HG03060 (cell line): ENCODE results near the gene CEP170B.
"Not testable (repeated sequence)": the region's sequence is repeated elsewhere in the genome, so short reads cannot be mapped to it uniquely, and the experiment has no call there.

Source experiments
- ATAC-seq: cut with Tn5 transposase; IDR thresholded peaks from one replicate; pipeline ENCODE4 v1.9.1; 2021; ENCODE audit warnings: low read depth, moderate number of reproducible peaks; ENCODE audit not compliant: unreplicated experiment

Gene CEP170B

GRCh38 chr14:104888489-104889374, 23.7 kb downstream of the CEP170B start:
- no peak for ATAC-seq

- ATAC-seq, result no peak
Measured at GRCh38 chr14:104889375-104889757, 24.3 kb downstream of the CEP170B start.

GRCh38 chr14:104890292-104890691, 25.2 kb downstream of the CEP170B start:
- not testable (repeated sequence) for ATAC-seq

- ATAC-seq, result no peak
Measured at GRCh38 chr14:104891121-104891551, 26.1 kb downstream of the CEP170B start.

GRCh38 chr14:104891664-104892530, 26.8 kb downstream of the CEP170B start:
- ATAC-seq, result no peak

GRCh38 chr14:104892531-104893434, 27.7 kb downstream of the CEP170B start:
- no peak for ATAC-seq

GRCh38 chr14:104893435-104894207, 28.6 kb downstream of the CEP170B start:
- ATAC-seq, result no peak

- no peak for ATAC-seq
Measured at GRCh38 chr14:104894331-104895206, 29.5 kb downstream of the CEP170B start.

- no peak for ATAC-seq
Measured at GRCh38 chr14:104895207-104895785, 30.2 kb downstream of the CEP170B start.

- no peak for ATAC-seq
Measured at GRCh38 chr14:104895786-104896661, 31.0 kb downstream of the CEP170B start.

GRCh38 chr14:104897330-104898194, 32.5 kb downstream of the CEP170B start:
- no peak for ATAC-seq

GRCh38 chr14:104898195-104898558, 33.1 kb downstream of the CEP170B start:
- no peak for ATAC-seq

GRCh38 chr14:104898870-104899510, 33.9 kb downstream of the CEP170B start:
- no peak for ATAC-seq

GRCh38 chr14:104899781-104900180, 34.7 kb downstream of the CEP170B start:
- no peak for ATAC-seq

GRCh38 chr14:104900639-104901512, 35.8 kb downstream of the CEP170B start:
- no peak for ATAC-seq
